Measurements from ENCODE around the gene ACVR2B. TPM values are rescaled to one million over a fixed set of nuclear protein-coding genes. Genes with fewer than 3 reads are reported as not detected.

ACVR2B gene
- total and polyA plus RNA-seq, 2 donors (not counting 1 experiment from before 2014, with no cell fraction given), result 0.18 to 4.2 TPM

DNA sequence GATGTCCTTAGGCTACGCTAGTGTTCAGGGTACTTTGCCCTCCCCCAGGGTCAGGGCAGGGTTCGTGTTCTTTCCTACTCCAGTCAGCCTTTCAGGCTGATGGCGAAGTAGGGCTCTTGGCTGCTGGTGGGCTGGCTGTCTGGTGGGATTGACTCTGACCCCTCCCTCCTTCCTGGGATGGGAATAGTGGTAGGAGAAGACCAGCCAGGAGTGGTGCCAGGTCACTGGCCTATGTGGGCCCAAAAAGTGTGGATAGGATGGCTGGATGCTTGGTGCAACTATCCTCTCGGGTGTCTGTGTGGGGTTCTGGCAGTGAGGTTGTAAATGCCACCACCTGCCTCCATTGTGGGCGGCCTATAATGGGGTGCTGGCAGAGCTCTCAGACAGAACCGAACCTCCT lies 22.0 kb downstream of the ACVR2B start:
- Histone ChIP-seq H3K4me2 (replicated peaks; ENCODE audit: low read depth, low read length, poor library complexity, severe bottlenecking) (no peak overlapping the region), H3K36me3 (replicated peaks in 1 of 2; ENCODE audit: control extremely low read depth in 1 of 2, control insufficient read depth in 1 of 2, extremely low read depth in 1 of 2, insufficient read depth in 2 of 2, low read length in 1 of 2) (no peaks in the 10 kb centered on the region), H3K4me3 (ENCODE audit: control extremely low read depth in 1 of 5, extremely low read depth in 1 of 5, insufficient read depth in 1 of 5, low read depth in 2 of 5, low read length in 4 of 5) (no peak overlapping the region), H3K27me3 (replicated peaks in 1 of 4; ENCODE audit: control extremely low read depth in 1 of 4, control insufficient read depth in 3 of 4, insufficient read depth in 4 of 4, low read length in 3 of 4) (no peaks in the 10 kb centered on the region), H3K27ac (ENCODE audit: low read length in 2 of 2) (no peak overlapping the region), H3K9me3 (ENCODE audit: control extremely low read depth in 1 of 3, control insufficient read depth in 2 of 3, insufficient read depth in 1 of 3, low read length in 2 of 3) (peaks cover 0 to under 1% (median 0%) of the 10 kb centered on the region in 3 donors), H3K9ac (ENCODE audit: low read length) (no peak overlapping the region), H2AFZ (ENCODE audit: insufficient read depth, low read depth, low read length, poor library complexity, severe bottlenecking) (no peak overlapping the region), H3K79me2 (ENCODE audit: control insufficient read depth, insufficient read depth, low read length) (no peaks in the 10 kb centered on the region), H4K20me1 (ENCODE audit: control insufficient read depth, insufficient read depth, low read length, poor library complexity, severe bottlenecking) (no peaks in the 10 kb centered on the region), H3K4me1 (ENCODE audit: control insufficient read depth in 2 of 2, insufficient read depth in 2 of 2, low read length in 2 of 2) (no peaks in the 10 kb centered on the region)
- Mint-ChIP-seq H3K27me3 (no peaks in the 10 kb centered on the region), H3K27ac (no peak overlapping the region), H3K4me1 (no peaks in the 10 kb centered on the region), H3K9me3 (ENCODE audit: insufficient read depth) (no peaks in the 10 kb centered on the region), H3K4me3 (no peak overlapping the region)
- no peak for TF ChIP-seq EZH2 (IDR thresholded peaks at IDR 0.05; ENCODE audit: borderline replicate concordance, insufficient read depth, low read depth, low read length, poor library complexity, severe bottlenecking)
- TF ChIP-seq, protein P1, sequence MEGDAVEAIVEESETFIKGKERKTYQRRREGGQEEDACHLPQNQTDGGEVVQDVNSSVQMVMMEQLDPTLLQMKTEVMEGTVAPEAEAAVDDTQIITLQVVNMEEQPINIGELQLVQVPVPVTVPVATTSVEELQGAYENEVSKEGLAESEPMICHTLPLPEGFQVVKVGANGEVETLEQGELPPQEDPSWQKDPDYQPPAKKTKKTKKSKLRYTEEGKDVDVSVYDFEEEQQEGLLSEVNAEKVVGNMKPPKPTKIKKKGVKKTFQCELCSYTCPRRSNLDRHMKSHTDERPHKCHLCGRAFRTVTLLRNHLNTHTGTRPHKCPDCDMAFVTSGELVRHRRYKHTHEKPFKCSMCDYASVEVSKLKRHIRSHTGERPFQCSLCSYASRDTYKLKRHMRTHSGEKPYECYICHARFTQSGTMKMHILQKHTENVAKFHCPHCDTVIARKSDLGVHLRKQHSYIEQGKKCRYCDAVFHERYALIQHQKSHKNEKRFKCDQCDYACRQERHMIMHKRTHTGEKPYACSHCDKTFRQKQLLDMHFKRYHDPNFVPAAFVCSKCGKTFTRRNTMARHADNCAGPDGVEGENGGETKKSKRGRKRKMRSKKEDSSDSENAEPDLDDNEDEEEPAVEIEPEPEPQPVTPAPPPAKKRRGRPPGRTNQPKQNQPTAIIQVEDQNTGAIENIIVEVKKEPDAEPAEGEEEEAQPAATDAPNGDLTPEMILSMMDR (IDR thresholded peaks at IDR 0.05), result no peak
- POLR2A ChIA-PET, result no interaction called here
- intact Hi-C loops (cut with micrococcal nuclease), result no loop called here
- CTCF ChIA-PET, result interaction anchor here (1.0 kb wide), 1 partner anchor 129 kb away, joined by 3 read pairs; the partner anchor contains the start of gene XYLB
- ATAC-seq (ENCODE audit: low read depth) (no peak), DNase-seq (no peak)
- WGBS (ENCODE audit: insufficient coverage), result 88% methylated on average over 4 of the region's 6 CpGs

DNA sequence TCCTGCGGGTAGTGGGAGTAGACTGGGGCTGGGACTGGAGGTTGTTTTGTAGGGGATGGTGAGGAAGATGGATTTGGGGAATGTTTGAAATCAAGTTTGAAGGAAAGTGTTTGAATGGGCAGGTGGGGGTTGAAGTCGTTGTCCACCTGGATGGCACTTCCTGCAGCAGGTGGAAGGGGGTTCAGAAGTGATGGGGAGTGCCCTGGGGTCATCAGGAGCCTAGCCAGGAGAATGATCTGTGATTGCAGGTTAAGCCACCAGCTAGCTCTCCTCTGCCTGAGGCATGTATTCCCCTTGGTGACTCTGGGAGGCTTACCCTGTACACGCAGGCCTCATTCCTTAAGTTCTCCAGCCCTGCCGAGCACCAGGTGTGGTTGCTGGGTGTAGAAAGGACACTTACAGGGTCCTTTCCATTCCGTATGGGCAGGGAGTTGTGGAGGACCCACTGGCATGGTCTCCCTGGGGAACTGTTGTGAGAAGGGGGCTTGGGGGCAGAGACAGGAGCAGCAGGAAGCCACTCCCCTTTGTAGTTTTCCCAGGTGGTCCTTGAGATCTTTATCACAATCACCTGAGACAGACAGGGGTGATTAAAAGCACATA lies 22.6 kb downstream of the ACVR2B start:
- no peaks in the 10 kb centered on the region for H3K27me3 ChIP-seq (replicated peaks in 1 of 4; ENCODE audit: control extremely low read depth in 1 of 4, control insufficient read depth in 3 of 4, insufficient read depth in 4 of 4, low read length in 3 of 4)
- no peak overlapping the region for H3K9ac ChIP-seq (ENCODE audit: low read length)
- H3K9me3 ChIP-seq (ENCODE audit: control extremely low read depth in 1 of 3, control insufficient read depth in 2 of 3, insufficient read depth in 1 of 3, low read length in 2 of 3), result no peaks in the 10 kb centered on the region
- H4K20me1 ChIP-seq (ENCODE audit: control insufficient read depth, insufficient read depth, low read length, poor library complexity, severe bottlenecking), result no peaks in the 10 kb centered on the region
- DNase-seq (no peak), ATAC-seq (ENCODE audit: low read depth) (no peak)
- H3K27me3 Mint-ChIP-seq, result no peaks in the 10 kb centered on the region
- no peaks in the 10 kb centered on the region for H3K36me3 ChIP-seq (replicated peaks in 1 of 2; ENCODE audit: control extremely low read depth in 1 of 2, control insufficient read depth in 1 of 2, extremely low read depth in 1 of 2, insufficient read depth in 2 of 2, low read length in 1 of 2)
- intact Hi-C loops (cut with micrococcal nuclease), result no loop called here
- TF ChIP-seq EZH2 (IDR thresholded peaks at IDR 0.05; ENCODE audit: borderline replicate concordance, insufficient read depth, low read depth, low read length, poor library complexity, severe bottlenecking), result no peak
- TF ChIP-seq, protein P1 (IDR thresholded peaks at IDR 0.05), result no peak
- ChIA-PET POLR2A (no interaction called here), CTCF (interaction anchor here (1.0 kb wide), 1 partner anchor 129 kb away, joined by 3 read pairs; the partner anchor contains the start of gene XYLB)
- no peaks in the 10 kb centered on the region for H3K4me1 Mint-ChIP-seq
- H3K9me3 Mint-ChIP-seq (ENCODE audit: insufficient read depth), result no peaks in the 10 kb centered on the region
- no peak overlapping the region for H2AFZ ChIP-seq (ENCODE audit: insufficient read depth, low read depth, low read length, poor library complexity, severe bottlenecking)
- H3K27ac ChIP-seq (ENCODE audit: low read length in 2 of 2), result no peak overlapping the region
- 94% methylated on average over 4 of the region's 5 CpGs for whole genome bisulfite sequencing (ENCODE audit: insufficient coverage)
- H3K4me1 ChIP-seq (ENCODE audit: control insufficient read depth in 2 of 2, insufficient read depth in 2 of 2, low read length in 2 of 2), result no peaks in the 10 kb centered on the region
- no peak overlapping the region for H3K4me3 Mint-ChIP-seq
- H3K4me2 ChIP-seq (replicated peaks; ENCODE audit: low read depth, low read length, poor library complexity, severe bottlenecking), result no peak overlapping the region
- H3K4me3 ChIP-seq (ENCODE audit: control extremely low read depth in 1 of 5, extremely low read depth in 1 of 5, insufficient read depth in 1 of 5, low read depth in 2 of 5, low read length in 4 of 5), result no peak overlapping the region
- H3K27ac Mint-ChIP-seq, result no peak overlapping the region
- no peaks in the 10 kb centered on the region for H3K79me2 ChIP-seq (ENCODE audit: control insufficient read depth, insufficient read depth, low read length)
